Spleen (tissue), 3 donors: ENCODE data around the gene CRYBG1.

Source experiments
- POLR2A ChIP-seq, 3 donors: fragments of 450-650 bp; IDR thresholded peaks; one replicate each; pipeline ENCODE4 v1.5.1; 2017; ENCODE audit warnings: antibody characterized with exemption in 3 of 3, mild to moderate bottlenecking in 1 of 3
- POLR2AphosphoS5 ChIP-seq, 3 donors: sonication (generic); formaldehyde crosslinking; IDR thresholded peaks; one replicate each; pipeline ENCODE4 v1.5.1; 2017; ENCODE audit warnings: antibody characterized with exemption in 3 of 3

GRCh38 chr6:106620931-106621672 lies 260.6 kb downstream of the CRYBG1 start:
- TF ChIP-seq POLR2AphosphoS5 (IDR thresholded peaks at IDR 0.05): no peak
- no peak for TF ChIP-seq POLR2A (IDR thresholded peaks at IDR 0.05)
